SK-N-SH (cell line): ENCODE measurements around the gene ELF4.

Experiments used
- EP300 ChIP-seq, 2 experiments: IDR thresholded peaks; 2 replicates each; pipeline versions ENCODE4 v1.4.0 to v1.6.1; 2012; ENCODE audit warnings: borderline replicate concordance in 1 of 2, low read depth in 1 of 2, low read length in 1 of 2
- EZH2phosphoT487 ChIP-seq: fragments of 200-600 bp; sonication (generic); IDR thresholded peaks from 2 replicates; pipeline ENCODE4 v1.6.1; 2017; ENCODE audit warnings: low read depth, mixed run types, mild to moderate bottlenecking, antibody characterized with exemption, moderate library complexity, borderline replicate concordance
- GATA2 ChIP-seq: sonication (generic); formaldehyde crosslinking; IDR thresholded peaks from 2 replicates; pipeline ENCODE4 v1.5.0; 2020; ENCODE audit warnings: mild to moderate bottlenecking, missing genetic modification reagents
- MXI1 ChIP-seq: IDR thresholded peaks from 2 replicates; pipeline ENCODE4 v1.6.1; 2012; ENCODE audit warnings: mild to moderate bottlenecking, low read depth, low read length, improper control_type of control experiment
- NRF1 ChIP-seq: IDR thresholded peaks from 2 replicates; pipeline ENCODE4 v1.6.1; 2012; ENCODE audit warnings: low read depth, mild to moderate bottlenecking, low read length
- POLR2AphosphoS5 ChIP-seq: IDR thresholded peaks from 2 replicates; pipeline ENCODE4 v1.6.1; 2012; ENCODE audit warnings: low read depth, low read length
- RAD21 ChIP-seq: IDR thresholded peaks from 2 replicates; pipeline ENCODE4 v1.6.1; 2012; ENCODE audit warnings: mild to moderate bottlenecking, low read length
- RXRA ChIP-seq: IDR thresholded peaks from 2 replicates; pipeline ENCODE4 v1.4.0; 2012; ENCODE audit warnings: low read depth, mild to moderate bottlenecking, borderline replicate concordance
- SIN3A ChIP-seq: IDR thresholded peaks from 2 replicates; pipeline ENCODE4 v1.6.1; 2012; ENCODE audit warnings: low read depth, mild to moderate bottlenecking, low read length, moderate library complexity, borderline replicate concordance
- SMC3 ChIP-seq: IDR thresholded peaks from 2 replicates; pipeline ENCODE4 v1.6.1; 2012; ENCODE audit warnings: low read depth, low read length, improper control_type of control experiment
- TF ChIP-seq, protein P1 (sequence below): fragments of 200-600 bp; sonication (generic); IDR thresholded peaks from 2 replicates; pipeline ENCODE4 v1.6.1; 2017; ENCODE audit warnings: antibody characterized with exemption, mild to moderate bottlenecking, moderate library complexity
- TF ChIP-seq, protein P2 (sequence below): IDR thresholded peaks from 2 replicates; pipeline ENCODE4 v1.6.1; 2012; ENCODE audit warnings: mild to moderate bottlenecking, low read depth, low read length, moderate library complexity
- TF ChIP-seq, protein P3 (sequence below): IDR thresholded peaks from 2 replicates; pipeline ENCODE4 v1.4.0; 2012; ENCODE audit warnings: low read depth, borderline replicate concordance

- TF ChIP-seq, protein P1, sequence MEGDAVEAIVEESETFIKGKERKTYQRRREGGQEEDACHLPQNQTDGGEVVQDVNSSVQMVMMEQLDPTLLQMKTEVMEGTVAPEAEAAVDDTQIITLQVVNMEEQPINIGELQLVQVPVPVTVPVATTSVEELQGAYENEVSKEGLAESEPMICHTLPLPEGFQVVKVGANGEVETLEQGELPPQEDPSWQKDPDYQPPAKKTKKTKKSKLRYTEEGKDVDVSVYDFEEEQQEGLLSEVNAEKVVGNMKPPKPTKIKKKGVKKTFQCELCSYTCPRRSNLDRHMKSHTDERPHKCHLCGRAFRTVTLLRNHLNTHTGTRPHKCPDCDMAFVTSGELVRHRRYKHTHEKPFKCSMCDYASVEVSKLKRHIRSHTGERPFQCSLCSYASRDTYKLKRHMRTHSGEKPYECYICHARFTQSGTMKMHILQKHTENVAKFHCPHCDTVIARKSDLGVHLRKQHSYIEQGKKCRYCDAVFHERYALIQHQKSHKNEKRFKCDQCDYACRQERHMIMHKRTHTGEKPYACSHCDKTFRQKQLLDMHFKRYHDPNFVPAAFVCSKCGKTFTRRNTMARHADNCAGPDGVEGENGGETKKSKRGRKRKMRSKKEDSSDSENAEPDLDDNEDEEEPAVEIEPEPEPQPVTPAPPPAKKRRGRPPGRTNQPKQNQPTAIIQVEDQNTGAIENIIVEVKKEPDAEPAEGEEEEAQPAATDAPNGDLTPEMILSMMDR, result no peak
- TF ChIP-seq POLR2AphosphoS5 (no peak), RAD21 (no peak), SIN3A (no peak), EP300 (IDR thresholded peaks at IDR 0.05; ENCODE audit: borderline replicate concordance in 1 of 2, low read depth in 1 of 2, low read length in 1 of 2) (no peak), RXRA (no peak), MXI1 (no peak), GATA2 (CRISPR knock-in tag) (no peak), EZH2phosphoT487 (no peak), SMC3 (no peak), NRF1 (no peak)
- TF ChIP-seq, protein P2, sequence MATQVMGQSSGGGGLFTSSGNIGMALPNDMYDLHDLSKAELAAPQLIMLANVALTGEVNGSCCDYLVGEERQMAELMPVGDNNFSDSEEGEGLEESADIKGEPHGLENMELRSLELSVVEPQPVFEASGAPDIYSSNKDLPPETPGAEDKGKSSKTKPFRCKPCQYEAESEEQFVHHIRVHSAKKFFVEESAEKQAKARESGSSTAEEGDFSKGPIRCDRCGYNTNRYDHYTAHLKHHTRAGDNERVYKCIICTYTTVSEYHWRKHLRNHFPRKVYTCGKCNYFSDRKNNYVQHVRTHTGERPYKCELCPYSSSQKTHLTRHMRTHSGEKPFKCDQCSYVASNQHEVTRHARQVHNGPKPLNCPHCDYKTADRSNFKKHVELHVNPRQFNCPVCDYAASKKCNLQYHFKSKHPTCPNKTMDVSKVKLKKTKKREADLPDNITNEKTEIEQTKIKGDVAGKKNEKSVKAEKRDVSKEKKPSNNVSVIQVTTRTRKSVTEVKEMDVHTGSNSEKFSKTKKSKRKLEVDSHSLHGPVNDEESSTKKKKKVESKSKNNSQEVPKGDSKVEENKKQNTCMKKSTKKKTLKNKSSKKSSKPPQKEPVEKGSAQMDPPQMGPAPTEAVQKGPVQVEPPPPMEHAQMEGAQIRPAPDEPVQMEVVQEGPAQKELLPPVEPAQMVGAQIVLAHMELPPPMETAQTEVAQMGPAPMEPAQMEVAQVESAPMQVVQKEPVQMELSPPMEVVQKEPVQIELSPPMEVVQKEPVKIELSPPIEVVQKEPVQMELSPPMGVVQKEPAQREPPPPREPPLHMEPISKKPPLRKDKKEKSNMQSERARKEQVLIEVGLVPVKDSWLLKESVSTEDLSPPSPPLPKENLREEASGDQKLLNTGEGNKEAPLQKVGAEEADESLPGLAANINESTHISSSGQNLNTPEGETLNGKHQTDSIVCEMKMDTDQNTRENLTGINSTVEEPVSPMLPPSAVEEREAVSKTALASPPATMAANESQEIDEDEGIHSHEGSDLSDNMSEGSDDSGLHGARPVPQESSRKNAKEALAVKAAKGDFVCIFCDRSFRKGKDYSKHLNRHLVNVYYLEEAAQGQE, result no peak
- TF ChIP-seq, protein P3, sequence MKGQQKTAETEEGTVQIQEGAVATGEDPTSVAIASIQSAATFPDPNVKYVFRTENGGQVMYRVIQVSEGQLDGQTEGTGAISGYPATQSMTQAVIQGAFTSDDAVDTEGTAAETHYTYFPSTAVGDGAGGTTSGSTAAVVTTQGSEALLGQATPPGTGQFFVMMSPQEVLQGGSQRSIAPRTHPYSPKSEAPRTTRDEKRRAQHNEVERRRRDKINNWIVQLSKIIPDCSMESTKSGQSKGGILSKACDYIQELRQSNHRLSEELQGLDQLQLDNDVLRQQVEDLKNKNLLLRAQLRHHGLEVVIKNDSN, result no peak
These were observed 48.0 kb upstream of the ELF4 start for GRCh38 chrX:130158311-130158710.
